CD8-positive, alpha-beta memory T cell (primary cell): Measurements from ENCODE around the gene GNAI2. TPM values are rescaled to one million over a fixed set of nuclear protein-coding genes. Genes with fewer than 3 reads are reported as not detected.
"Not testable (repeated sequence)": the region's sequence is repeated elsewhere in the genome, so short reads cannot be mapped to it uniquely, and the experiment has no call there.

Experiments used
- CTCF ChIA-PET: fragments of 350-600 bp; sonication (Branson Sonifier 250); formaldehyde crosslinking; loops from one replicate; lab custom pipeline; 2021; ENCODE audit warnings: antibody characterized with exemption; lab: Charles Lee
- POLR2A ChIA-PET: fragments of 350-600 bp; sonication (Branson Sonifier 250); formaldehyde crosslinking; loops from one replicate; lab custom pipeline; 2021; ENCODE audit warnings: antibody characterized with exemption; lab: Charles Lee
- DNase-seq, 5 donors: peaks; one replicate each; pipeline versions ENCODE4 v3.0.0 to v3.0.0-alpha.2; 2020 to 2022; ENCODE audit warnings: mixed read lengths in 1 of 5
- H3K27ac ChIP-seq: one replicate; pipeline ENCODE4 v1.7.0; 2013; ENCODE audit warnings: low read depth, mild to moderate bottlenecking, low read length, moderate library complexity
- H3K27me3 ChIP-seq: 2 replicates; pipeline ENCODE4 v1.7.0; 2013; ENCODE audit warnings: low read length, mild to moderate bottlenecking; ENCODE audit not compliant: insufficient read depth, poor library complexity, severe bottlenecking
- H3K36me3 ChIP-seq: 2 replicates; pipeline ENCODE4 v1.7.0; 2013; ENCODE audit warnings: mild to moderate bottlenecking, low read length, moderate library complexity; ENCODE audit not compliant: insufficient read depth
- H3K4me1 ChIP-seq: 2 replicates; pipeline ENCODE4 v1.7.0; 2013; ENCODE audit warnings: mild to moderate bottlenecking, low read length, moderate library complexity; ENCODE audit not compliant: insufficient read depth
- H3K4me3 ChIP-seq: 2 replicates; pipeline ENCODE4 v1.7.0; 2013; ENCODE audit warnings: mild to moderate bottlenecking, low read length
- H3K9me3 ChIP-seq: 2 replicates; pipeline ENCODE4 v1.7.0; 2013; ENCODE audit warnings: mild to moderate bottlenecking, low read length
- H3K27ac Mint-ChIP-seq, 8 donors: one replicate each; pipeline ENCODE4 v1.8.0; 2020 to 2021; ENCODE audit warnings: mixed read lengths in 8 of 8, mild to moderate bottlenecking in 6 of 8, inconsistent platforms in 3 of 8, moderate library complexity in 3 of 8
- H3K27me3 Mint-ChIP-seq, 2 donors: one replicate each; pipeline ENCODE4 v1.8.0; 2020 to 2021; ENCODE audit warnings: mixed read lengths in 2 of 2, mild to moderate bottlenecking in 1 of 2, moderate library complexity in 1 of 2
- H3K36me3 Mint-ChIP-seq, 3 donors: one replicate each; pipeline ENCODE4 v1.8.0; 2020 to 2021; ENCODE audit warnings: mixed read lengths in 3 of 3, inconsistent platforms in 1 of 3, mild to moderate bottlenecking in 1 of 3
- H3K4me1 Mint-ChIP-seq, 3 donors: one replicate each; pipeline ENCODE4 v1.8.0; 2020 to 2021; ENCODE audit warnings: mixed read lengths in 3 of 3, inconsistent platforms in 1 of 3, mild to moderate bottlenecking in 1 of 3
- H3K4me3 Mint-ChIP-seq, 7 donors: one replicate each; pipeline ENCODE4 v1.8.0; 2020 to 2021; ENCODE audit warnings: mixed read lengths in 7 of 7, mild to moderate bottlenecking in 6 of 7, moderate library complexity in 4 of 7, inconsistent platforms in 2 of 7
- H3K9me3 Mint-ChIP-seq, 5 donors: one replicate each; pipeline ENCODE4 v1.8.0; 2020 to 2022; ENCODE audit warnings: mixed read lengths in 5 of 5, mild to moderate bottlenecking in 3 of 5, moderate library complexity in 2 of 5, inconsistent platforms in 1 of 5
- polyA plus RNA-seq: library from polyadenylated mRNA; unstranded; fragments of 300-500 nt; fragmentation: Illumina TruSeq; gene quantifications from one replicate; pipeline ENCODE4 v1.2.3, GENCODE V29; 2021
- total RNA-seq, 2 experiments: library from RNA; stranded (reverse); gene quantifications; one replicate each; pipeline ENCODE4 v1.2.3, GENCODE V29; 2021

GNAI2 gene
- total and polyA plus RNA-seq, 3 experiments from 2014 or later, result 259 to 665 (median 265) TPM

DNA sequence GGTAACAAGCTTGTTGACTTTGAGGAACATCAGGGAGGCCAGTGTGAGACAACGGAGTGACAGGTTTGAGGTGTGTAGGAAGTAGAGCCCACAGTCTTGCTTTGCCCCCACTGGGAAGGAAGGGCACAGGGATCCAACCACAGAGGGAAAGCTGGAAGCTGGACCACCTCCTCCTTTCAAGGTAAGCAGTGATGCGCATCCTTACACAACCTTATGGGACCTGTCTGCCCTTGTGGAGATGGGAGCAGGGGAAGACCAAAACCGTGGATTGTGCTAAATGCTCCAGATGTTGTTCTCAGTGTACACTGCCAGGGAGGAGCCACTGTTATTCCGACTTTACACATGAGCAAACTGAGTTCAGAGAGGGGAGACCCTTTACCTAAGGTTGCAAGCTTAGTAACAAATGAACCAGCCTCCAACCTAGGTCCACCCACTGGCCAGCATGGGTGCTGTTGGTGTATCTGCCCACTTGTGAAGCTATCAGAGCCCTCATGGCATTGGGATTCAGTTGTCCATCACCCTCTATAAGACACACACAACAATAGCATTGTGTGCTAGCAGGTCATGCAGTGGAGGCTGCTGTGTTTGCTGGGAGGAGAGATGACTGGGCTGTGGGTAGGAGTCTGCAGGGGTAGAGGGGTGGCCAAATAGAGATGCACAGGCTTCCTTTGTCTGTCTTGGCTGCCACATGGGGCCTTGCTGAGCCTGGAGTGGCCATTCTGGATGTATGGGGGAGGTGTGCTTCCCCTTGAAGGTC is 42.3 kb downstream of the GNAI2 start:
- Mint-ChIP-seq H3K27ac (peak overlapping the region in 1 of 8 donors; percentile 61), H3K9me3 (no peaks in the 10 kb centered on the region), H3K27me3 (peaks cover 24 to 29% of the 10 kb centered on the region in 2 donors), H3K36me3 (no peaks in the 10 kb centered on the region), H3K4me3 (no peak overlapping the region), H3K4me1 (peaks cover 15 to 26% (median 19%) of the 10 kb centered on the region in 3 donors)
- peaks cover 24% of the 10 kb centered on the region for H3K27me3 ChIP-seq
- no peak for DNase-seq
- H3K27ac ChIP-seq, result no peak overlapping the region
- H3K4me3 ChIP-seq, result no peak overlapping the region
- no peaks in the 10 kb centered on the region for H3K9me3 ChIP-seq
- peaks cover 24% of the 10 kb centered on the region for H3K4me1 ChIP-seq
- CTCF ChIA-PET, result interaction anchor here (1.4 to 2.2 kb wide), 4 partner anchors 18 to 86 kb away, joined by 3 to 10 read pairs (median 6); no protein-coding TSS in a partner anchor
- H3K36me3 ChIP-seq, result no peaks in the 10 kb centered on the region
- POLR2A ChIA-PET, result interaction anchor here (1.4 kb wide), 1 partner anchor 43 kb away, joined by 4 read pairs; the partner anchor contains the start of gene GNAI2

DNA sequence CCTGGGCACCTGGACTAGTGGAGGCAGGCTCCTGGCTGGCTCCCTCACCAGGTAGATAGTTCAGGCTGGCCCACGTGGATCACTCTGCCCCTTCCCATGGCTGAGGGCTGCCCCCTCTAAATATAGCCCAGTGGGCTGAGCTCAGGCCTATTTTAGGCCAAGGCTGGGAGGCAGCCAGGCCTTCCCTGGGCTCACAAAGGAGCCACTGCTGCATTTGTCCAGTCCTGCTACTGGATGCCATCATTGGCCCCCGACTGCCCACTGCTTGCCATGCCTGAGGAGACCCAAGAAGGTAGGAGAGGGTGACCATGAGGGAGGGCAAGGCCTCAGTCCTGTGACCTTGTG is 42.8 kb downstream of the GNAI2 start, which contains the start of gene LSMEM2:
Gene LSMEM2 (plus strand): TSS at position 208 of the 345 bp plus-strand sequence. CDS start 27 bp downstream, at position 235.
- H3K27me3 ChIP-seq, result peaks cover 19% of the 10 kb centered on the region
- H3K4me3 ChIP-seq, result no peak within 1 kb of the TSS
- Mint-ChIP-seq H3K36me3 (no peaks in the 10 kb centered on the region), H3K4me3 (no peak within 1 kb of the TSS), H3K4me1 (peaks cover 15 to 23% (median 19%) of the 10 kb centered on the region in 3 donors), H3K27ac (peak within 1 kb of the TSS in 1 of 8 donors; percentile 61), H3K9me3 (no peaks in the 10 kb centered on the region), H3K27me3 (peaks cover 24 to 28% of the 10 kb centered on the region in 2 donors)
- H3K9me3 ChIP-seq, result no peaks in the 10 kb centered on the region
- CTCF ChIA-PET, result interaction anchor here (1.4 to 2.2 kb wide), 3 partner anchors 32 to 87 kb away, joined by 3 to 10 read pairs (median 10); no protein-coding TSS in a partner anchor
- H3K4me1 ChIP-seq, result peaks cover 21% of the 10 kb centered on the region
- no peak for DNase-seq
- POLR2A ChIA-PET, result interaction anchor here (0.5 to 1.4 kb wide), 2 partner anchors 38 to 43 kb away, joined by 3 to 4 read pairs; partner anchors contain the start of gene GNAI2
- H3K36me3 ChIP-seq, result no peaks in the 10 kb centered on the region
- no peak within 1 kb of the TSS for H3K27ac ChIP-seq

DNA sequence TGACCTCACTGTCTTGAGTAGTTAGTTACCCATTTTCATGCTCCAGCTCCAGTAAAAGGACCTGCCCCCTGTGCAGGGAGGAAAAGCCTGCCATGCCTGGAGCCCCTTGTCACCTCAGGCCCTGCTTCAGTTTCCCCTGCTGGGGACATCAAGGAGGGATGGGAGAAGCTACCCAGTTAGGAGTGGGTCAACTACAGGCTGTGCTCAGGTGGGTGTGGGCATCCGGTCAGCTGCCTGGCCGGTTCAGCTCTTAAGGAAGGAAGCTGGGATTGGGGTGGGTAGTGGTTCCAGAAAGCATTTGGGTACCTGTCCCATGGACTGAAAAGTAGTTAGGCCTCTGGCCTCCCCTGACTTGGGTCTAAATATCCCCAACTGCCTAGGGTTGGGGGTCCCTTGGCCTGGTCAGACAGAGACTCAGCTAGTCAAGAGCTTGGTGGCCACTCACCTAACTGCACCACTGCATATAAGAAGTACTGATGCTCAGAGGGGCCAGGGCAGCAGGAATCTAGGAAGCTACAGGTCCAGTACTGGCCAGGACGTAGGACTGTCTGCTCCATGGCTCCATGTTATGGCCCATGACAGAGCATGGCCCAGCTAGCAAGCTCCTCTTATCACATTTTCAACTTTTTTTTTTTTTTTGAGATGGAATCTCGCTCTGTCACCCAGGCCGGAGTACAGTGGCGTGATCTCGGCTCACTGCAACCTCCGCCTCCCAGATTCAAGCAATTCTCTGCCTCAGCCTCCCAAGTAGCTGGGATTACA is 43.4 kb downstream of the GNAI2 start:
- Mint-ChIP-seq H3K27ac (no peak overlapping the region), H3K4me3 (no peak overlapping the region), H3K27me3 (peaks cover 19 to 22% of the 10 kb centered on the region in 2 donors), H3K4me1 (peaks cover 10 to 17% (median 14%) of the 10 kb centered on the region in 3 donors), H3K9me3 (no peaks in the 10 kb centered on the region), H3K36me3 (no peaks in the 10 kb centered on the region)
- Histone ChIP-seq H3K36me3 (no peaks in the 10 kb centered on the region), H3K27ac (no peak overlapping the region), H3K4me3 (no peak overlapping the region), H3K27me3 (peaks cover 13% of the 10 kb centered on the region), H3K4me1 (peaks cover 15% of the 10 kb centered on the region), H3K9me3 (no peaks in the 10 kb centered on the region)
- no peak for DNase-seq
- ChIA-PET CTCF (interaction anchor here (0.7 to 2.2 kb wide), 5 partner anchors 28 to 87 kb away, joined by 3 to 10 read pairs (median 4); no protein-coding TSS in a partner anchor), POLR2A (interaction anchor here (0.5 to 1.4 kb wide), 2 partner anchors 39 to 44 kb away, joined by 3 to 4 read pairs; partner anchors contain the start of gene GNAI2)

DNA sequence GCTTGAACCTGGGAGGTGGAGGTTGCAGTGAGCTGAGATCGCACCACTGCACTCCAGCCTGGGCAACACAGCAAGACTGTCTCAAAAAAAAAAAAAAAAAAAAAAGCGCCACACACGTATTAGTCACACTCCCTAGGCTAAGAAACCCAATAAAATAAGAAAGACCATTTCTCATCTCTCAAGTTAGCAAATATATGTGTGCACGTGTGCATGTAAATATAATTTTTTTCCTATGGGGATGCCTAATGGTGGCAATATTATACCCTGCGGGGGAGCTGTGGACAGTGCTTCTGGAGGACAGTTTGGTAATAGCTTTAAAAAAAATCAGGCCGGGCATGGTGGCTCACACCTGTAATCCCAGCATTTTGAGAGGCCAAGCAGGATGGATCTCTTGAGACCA is 48.1 kb downstream of the GNAI2 start:
- H3K4me3 ChIP-seq, H3K27me3 Mint-ChIP-seq, H3K27ac ChIP-seq, H3K27ac Mint-ChIP-seq, H3K36me3 ChIP-seq, H3K4me3 Mint-ChIP-seq, H3K27me3 ChIP-seq, H3K9me3 ChIP-seq, H3K4me1 ChIP-seq, H3K9me3 Mint-ChIP-seq, DNase-seq, H3K4me1 Mint-ChIP-seq: not testable (repeated sequence)
- peaks cover 0 to 28% (median 7%) of the 10 kb centered on the region in 3 donors for H3K36me3 Mint-ChIP-seq
- CTCF ChIA-PET, result interaction anchor here (1.0 to 1.7 kb wide), 2 partner anchors 14 to 24 kb away, joined by 3 to 5 read pairs; no protein-coding TSS in a partner anchor
- POLR2A ChIA-PET, result interaction anchor here (0.6 to 1.1 kb wide), 2 partner anchors 8 to 76 kb away, joined by 3 read pairs; partner anchors contain the start of gene IFRD2

DNA sequence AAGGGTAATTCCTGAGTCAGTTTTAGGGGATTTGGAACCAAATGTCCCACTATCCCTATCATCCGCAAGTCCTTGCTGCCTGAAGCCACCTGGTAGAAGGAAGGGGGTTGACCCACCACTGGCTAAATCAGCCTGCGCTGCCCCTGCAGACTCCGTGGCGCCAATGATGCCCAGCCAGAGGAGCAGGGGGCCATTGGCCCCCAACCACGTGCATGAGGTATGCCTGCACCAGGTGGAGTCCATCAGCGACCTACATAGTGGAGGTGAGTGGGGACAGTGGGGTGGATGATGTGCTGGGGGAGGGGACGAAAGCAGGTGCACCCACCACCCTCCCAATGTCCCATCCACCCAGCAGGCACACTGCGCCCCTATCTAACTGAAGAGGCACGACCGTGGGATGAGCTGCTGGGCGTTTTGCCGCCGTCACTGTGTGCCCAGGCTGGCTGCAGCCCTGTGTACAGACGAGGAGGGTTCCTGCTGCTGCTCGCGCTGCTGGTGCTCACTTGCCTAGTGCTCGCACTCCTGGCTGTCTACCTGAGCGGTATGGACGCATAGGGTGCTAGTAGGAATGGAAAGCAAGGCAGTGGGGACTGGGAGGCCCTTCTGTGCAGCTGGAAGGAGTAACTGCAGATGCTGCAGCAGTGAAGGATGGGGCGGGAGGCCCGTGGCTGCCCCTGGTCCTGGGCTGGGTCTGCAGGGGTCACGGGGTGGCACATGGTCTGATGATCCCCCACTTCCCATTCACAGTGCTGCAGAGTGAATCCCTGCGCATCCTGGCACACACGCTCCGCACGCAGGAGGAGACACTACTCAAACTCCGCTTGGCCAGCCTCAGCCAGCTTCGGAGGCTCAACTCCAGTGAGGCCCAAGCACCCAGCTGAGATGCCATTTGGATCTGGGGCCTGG is 50.6 kb downstream of the GNAI2 start:
- Histone ChIP-seq H3K36me3 (peaks cover 6% of the 10 kb centered on the region), H3K4me1 (peaks cover 12% of the 10 kb centered on the region), H3K27ac (no peak overlapping the region), H3K4me3 (no peak overlapping the region), H3K27me3 (no peaks in the 10 kb centered on the region), H3K9me3 (no peaks in the 10 kb centered on the region)
- ChIA-PET CTCF (interaction anchor here (1.0 kb wide), 1 partner anchor 92 kb away, joined by 3 read pairs; no protein-coding TSS in a partner anchor), POLR2A (no interaction called here)
- peak overlapping the region in 1 of 8 donors; percentile 26 for H3K27ac Mint-ChIP-seq
- H3K27me3 Mint-ChIP-seq, result no peaks in the 10 kb centered on the region
- H3K36me3 Mint-ChIP-seq, result peaks cover 0 to 42% (median 7%) of the 10 kb centered on the region in 3 donors
- peaks cover 5 to 6% (median 6%) of the 10 kb centered on the region in 3 donors for H3K4me1 Mint-ChIP-seq
- no peak overlapping the region for H3K4me3 Mint-ChIP-seq
- no peak for DNase-seq
- no peaks in the 10 kb centered on the region for H3K9me3 Mint-ChIP-seq

DNA sequence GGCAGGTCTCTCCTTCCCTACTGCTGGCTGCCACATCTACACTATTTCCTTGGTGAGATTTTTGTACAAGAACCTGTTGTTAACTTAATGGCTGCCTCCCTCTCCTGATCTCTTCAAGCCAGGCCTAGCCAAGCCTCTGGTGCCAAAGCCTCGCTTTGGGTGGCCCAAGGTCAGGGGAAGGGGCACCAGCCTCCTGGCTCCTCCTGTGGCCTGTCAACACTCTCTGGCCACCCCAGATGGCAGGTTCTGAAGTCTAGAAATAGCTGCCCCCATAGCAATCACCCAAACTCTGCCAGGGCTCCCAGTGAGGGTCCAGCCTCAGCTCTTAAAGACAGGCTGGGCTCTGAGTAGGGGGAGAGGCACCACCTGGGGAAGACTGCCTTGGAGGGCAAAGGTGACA is 51.3 kb downstream of the GNAI2 start:
- H3K27me3 ChIP-seq, result no peaks in the 10 kb centered on the region
- Mint-ChIP-seq H3K4me3 (peak overlapping the region in 1 of 7 donors; percentile 54), H3K9me3 (no peaks in the 10 kb centered on the region), H3K4me1 (peaks cover 6 to 8% (median 7%) of the 10 kb centered on the region in 3 donors), H3K27me3 (no peaks in the 10 kb centered on the region), H3K36me3 (peaks cover 0 to 44% (median 7%) of the 10 kb centered on the region in 3 donors), H3K27ac (peak overlapping the region in 1 of 8 donors; percentile 48)
- ChIA-PET POLR2A (no interaction called here), CTCF (interaction anchor here (1.0 kb wide), 1 partner anchor 93 kb away, joined by 3 read pairs; no protein-coding TSS in a partner anchor)
- H3K4me3 ChIP-seq, result no peak overlapping the region
- no peak for DNase-seq
- no peaks in the 10 kb centered on the region for H3K9me3 ChIP-seq
- peaks cover 15% of the 10 kb centered on the region for H3K4me1 ChIP-seq
- peaks cover 6% of the 10 kb centered on the region for H3K36me3 ChIP-seq
- no peak overlapping the region for H3K27ac ChIP-seq
